NB4 (cell line): ENCODE results near the gene SUFU.
A peak's percentile ranks its signal among the peaks of the same experiment; 100 is the strongest.

Experiments
- DNase-seq: peaks from one replicate; pipeline ENCODE4 v3.0.0; 2010; ENCODE audit warnings: low read depth
- H3K4me3 ChIP-seq: one replicate; pipeline ENCODE4 v1.5.1; 2011; ENCODE audit warnings: mild to moderate bottlenecking, low read depth, low read length, moderate library complexity
- MAX ChIP-seq: IDR thresholded peaks from 2 replicates; pipeline ENCODE4 v1.6.1; 2011; ENCODE audit warnings: low read depth, low read length
- MYC ChIP-seq: IDR thresholded peaks from 2 replicates; pipeline ENCODE4 v1.6.1; 2011; ENCODE audit warnings: low read depth, low read length
- POLR2A ChIP-seq: IDR thresholded peaks from 2 replicates; pipeline ENCODE4 v1.6.1; 2011; ENCODE audit warnings: mild to moderate bottlenecking; ENCODE audit not compliant: insufficient read length; ENCODE audit errors: extremely low read depth
- TF ChIP-seq, protein P1 (sequence below): IDR thresholded peaks from one replicate; pipeline ENCODE4 v1.5.1; 2012; ENCODE audit warnings: low read depth, low read length

SUFU gene

DNA sequence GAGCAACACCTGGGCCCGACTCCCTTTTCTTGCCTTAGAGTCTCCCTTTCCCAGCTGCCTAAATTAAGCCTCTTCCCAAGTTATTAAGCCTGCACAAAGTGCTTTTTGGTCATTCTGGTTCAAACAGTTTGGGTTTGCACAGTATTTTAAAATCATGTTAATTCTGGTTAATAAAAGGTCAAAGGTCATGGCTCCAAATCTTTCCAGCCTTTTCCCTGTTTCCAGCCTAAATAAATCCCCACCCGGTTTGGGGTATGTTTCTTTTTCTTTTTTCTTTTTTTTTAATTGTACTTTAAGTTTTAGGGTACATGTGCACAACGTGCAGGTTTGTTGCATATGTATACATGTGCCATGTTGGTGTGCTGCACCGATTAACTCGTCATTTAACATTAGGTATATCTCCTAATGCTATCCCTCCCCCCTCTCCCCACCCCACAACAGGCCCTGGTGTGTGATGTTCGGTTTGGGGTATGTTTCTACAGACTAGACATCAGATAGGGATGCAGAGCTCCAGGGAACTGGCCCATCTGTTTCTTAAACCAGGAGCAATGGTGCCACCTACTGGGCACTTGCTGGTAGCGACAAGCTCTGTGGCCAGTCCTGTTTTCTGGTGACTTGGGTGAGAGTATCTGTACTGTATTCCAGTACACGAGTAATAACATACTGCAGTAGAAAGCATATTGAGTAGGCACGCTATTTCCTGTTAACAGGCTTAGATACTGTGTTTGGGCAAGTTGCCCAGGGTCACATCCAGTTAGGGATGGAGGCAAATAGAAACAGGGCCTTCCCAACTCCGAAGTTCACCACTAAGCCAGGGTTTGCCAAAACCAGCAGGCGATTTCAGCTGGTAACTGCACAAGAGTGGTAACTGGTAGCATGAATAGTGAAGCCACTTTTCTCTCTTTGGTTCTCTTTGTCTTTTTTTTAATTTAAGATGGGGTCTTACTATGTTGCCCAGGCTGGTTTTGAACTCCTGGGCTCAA lies 80.0 kb downstream of the SUFU start:
- DNase-seq, result peak; percentile 93
- H3K4me3 ChIP-seq, result no peak overlapping the region
- TF ChIP-seq POLR2A, result no peak
- TF ChIP-seq, protein P1, sequence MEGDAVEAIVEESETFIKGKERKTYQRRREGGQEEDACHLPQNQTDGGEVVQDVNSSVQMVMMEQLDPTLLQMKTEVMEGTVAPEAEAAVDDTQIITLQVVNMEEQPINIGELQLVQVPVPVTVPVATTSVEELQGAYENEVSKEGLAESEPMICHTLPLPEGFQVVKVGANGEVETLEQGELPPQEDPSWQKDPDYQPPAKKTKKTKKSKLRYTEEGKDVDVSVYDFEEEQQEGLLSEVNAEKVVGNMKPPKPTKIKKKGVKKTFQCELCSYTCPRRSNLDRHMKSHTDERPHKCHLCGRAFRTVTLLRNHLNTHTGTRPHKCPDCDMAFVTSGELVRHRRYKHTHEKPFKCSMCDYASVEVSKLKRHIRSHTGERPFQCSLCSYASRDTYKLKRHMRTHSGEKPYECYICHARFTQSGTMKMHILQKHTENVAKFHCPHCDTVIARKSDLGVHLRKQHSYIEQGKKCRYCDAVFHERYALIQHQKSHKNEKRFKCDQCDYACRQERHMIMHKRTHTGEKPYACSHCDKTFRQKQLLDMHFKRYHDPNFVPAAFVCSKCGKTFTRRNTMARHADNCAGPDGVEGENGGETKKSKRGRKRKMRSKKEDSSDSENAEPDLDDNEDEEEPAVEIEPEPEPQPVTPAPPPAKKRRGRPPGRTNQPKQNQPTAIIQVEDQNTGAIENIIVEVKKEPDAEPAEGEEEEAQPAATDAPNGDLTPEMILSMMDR, result peak; percentile 95

DNA sequence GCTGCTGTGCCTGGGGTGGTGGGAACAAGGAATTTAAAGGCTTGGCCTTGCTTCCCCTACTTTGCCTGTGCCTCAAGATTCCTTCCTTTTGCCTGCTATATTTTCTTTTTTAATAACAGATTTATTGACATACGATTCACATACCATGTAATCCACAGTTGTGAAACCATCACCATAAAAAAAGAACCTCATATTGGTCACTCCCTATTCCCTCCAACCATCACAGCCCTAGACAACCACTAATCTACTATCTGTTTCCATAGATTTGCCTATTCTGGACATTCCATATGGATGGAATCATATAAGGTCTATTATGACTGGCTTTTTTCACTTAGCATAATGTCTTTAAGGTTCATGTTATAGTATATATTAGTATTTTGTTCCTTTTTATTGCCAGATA lies 81.3 kb downstream of the SUFU start:
- TF ChIP-seq MYC, result no peak
- TF ChIP-seq MAX, result no peak
- TF ChIP-seq, protein P1, result no peak
- TF ChIP-seq POLR2A, result no peak
- no peak for DNase-seq
- no peak overlapping the region for H3K4me3 ChIP-seq

DNA sequence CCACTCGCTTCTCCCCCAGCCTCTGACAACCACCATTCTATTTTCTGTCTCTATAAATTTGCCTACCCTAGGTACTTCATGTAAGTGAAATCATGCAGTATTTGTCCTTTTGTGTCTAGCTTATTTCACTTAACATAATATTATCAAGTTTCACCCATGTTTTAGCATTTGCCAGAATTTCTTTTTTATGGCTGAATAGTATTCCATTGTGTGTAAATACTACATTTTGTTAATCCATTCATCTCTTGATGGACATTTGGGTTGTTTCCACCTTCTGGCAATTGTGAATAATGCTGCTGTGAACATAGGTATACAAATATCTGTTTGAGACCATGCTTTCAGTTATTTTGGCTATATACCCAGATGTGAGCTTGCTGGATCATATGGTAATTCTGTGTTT lies 83.1 kb downstream of the SUFU start:
- no peak overlapping the region for H3K4me3 ChIP-seq
- TF ChIP-seq POLR2A (no peak), MYC (no peak), MAX (no peak)
- TF ChIP-seq, protein P1, result no peak
- DNase-seq, result no peak

DNA sequence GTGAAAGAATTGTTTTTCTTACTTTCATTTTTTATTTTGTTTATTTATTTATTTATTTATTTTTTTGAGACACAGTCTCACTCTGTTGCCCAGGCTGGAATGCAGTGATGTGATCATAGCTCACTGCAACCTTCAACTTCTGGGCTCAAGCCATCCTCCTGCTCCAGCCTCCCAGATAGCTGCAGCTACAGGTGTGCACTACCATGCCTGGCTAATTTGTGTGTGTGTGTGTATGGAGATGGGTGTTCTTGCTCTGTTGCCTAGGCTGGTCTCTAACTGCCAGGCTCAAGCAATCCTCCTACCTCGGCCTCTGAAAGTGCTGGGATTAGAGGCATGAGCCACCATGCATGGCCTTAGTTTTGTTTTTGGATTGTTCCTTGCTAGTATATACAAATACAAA lies 85.1 kb downstream of the SUFU start:
- H3K4me3 ChIP-seq, result no peak overlapping the region

DNA sequence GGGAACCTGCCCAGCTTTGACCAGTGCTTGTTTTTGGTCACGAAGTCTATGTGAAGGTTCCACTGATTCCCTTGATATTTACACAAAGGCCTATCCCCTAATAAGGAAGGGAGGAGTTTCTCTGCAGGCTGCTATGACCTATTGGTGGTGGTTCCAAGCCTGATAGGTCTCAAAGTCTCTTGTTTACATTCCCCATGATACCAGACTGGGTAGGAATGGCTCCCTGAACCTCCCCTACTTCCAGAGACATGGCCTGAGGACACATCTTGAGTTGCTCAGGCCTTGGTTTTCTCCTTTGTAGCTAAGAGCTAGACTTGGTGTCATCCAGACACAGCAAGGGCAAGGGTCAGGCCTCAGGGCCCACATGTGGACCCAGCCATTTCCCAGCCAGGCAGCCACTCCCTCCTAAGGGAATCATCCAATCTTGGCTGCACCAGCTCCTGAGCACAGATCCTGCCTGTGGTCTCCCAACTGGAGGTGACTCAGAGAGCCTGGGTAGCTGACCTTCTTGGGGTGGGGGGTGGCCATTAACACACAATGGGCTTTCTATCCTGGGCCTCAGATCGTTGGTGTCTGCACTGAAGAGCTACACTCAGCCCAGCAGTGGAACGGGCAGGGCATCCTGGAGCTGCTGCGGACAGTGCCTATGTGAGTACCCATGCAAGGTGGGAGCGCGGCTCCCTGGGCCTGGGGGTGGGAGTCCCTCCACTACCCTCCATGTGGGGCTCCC lies 89.5 kb downstream of the SUFU start:
- no peak overlapping the region for H3K4me3 ChIP-seq
- TF ChIP-seq MAX (no peak), POLR2A (no peak), MYC (no peak)
- TF ChIP-seq, protein P1, result no peak
- peak; percentile 62 for DNase-seq

More for the DNA sequence above, 85.1 kb downstream of the SUFU start:
- TF ChIP-seq, protein P1, result no peak
- TF ChIP-seq MYC (no peak), MAX (no peak), POLR2A (no peak)
- DNase-seq, result no peak
